PC-9 (cell line): Measurements from ENCODE around the gene METTL27. TPM values are rescaled to one million over a fixed set of nuclear protein-coding genes. Genes with fewer than 3 reads are reported as not detected.

ENCODE experiments used
- BruUV-seq: library from RNA; stranded (reverse); fragments of 400-500 nt; replicated peaks from 2 replicates; lab custom pipeline; 2021; lab: Mats Ljungman, UMichigan
- CTCF ChIA-PET: fragments of 300-600 bp; sonication (Branson Sonifier 250); formaldehyde crosslinking; loops from one replicate; lab custom pipeline; 2022; ENCODE audit warnings: antibody characterized with exemption; lab: Charles Lee
- POLR2A ChIA-PET: fragments of 300-600 bp; sonication (Branson Sonifier 250); formaldehyde crosslinking; loops from one replicate; lab custom pipeline; 2022; ENCODE audit warnings: antibody characterized with exemption; ENCODE audit not compliant: unreplicated experiment; lab: Charles Lee
- DNase-seq, 2 experiments: peaks; one replicate each; pipeline versions ENCODE4 v3.0.0 to v3.0.0-alpha.2; 2015 to 2022; ENCODE audit warnings: mixed read lengths in 1 of 2
- H2AFZ ChIP-seq: fragments of 200-600 bp; sonication (generic); 2 replicates; pipeline ENCODE4 v1.8.1; 2017; ENCODE audit warnings: antibody characterized with exemption
- H3F3A ChIP-seq: fragments of 200-600 bp; sonication (generic); 2 replicates; pipeline ENCODE4 v1.8.1; 2017; ENCODE audit warnings: antibody characterized with exemption, mild to moderate bottlenecking, low read depth; ENCODE audit not compliant: insufficient read depth
- H3K27ac ChIP-seq: fragments of 200-600 bp; sonication (generic); 2 replicates; pipeline ENCODE4 v1.6.1; 2016; ENCODE audit warnings: mixed run types
- H3K27me3 ChIP-seq: fragments of 200-600 bp; sonication (generic); 2 replicates; pipeline ENCODE4 v1.6.1; 2016; ENCODE audit warnings: low read depth, mixed run types; ENCODE audit not compliant: insufficient read depth
- H3K36me3 ChIP-seq: fragments of 200-600 bp; sonication (generic); 2 replicates; pipeline ENCODE4 v1.6.1; 2016; ENCODE audit warnings: low read depth, mixed run types
- H3K4me1 ChIP-seq: fragments of 200-600 bp; sonication (generic); replicated peaks from 2 replicates; pipeline ENCODE4 v1.6.1; 2016; ENCODE audit warnings: mixed run types; ENCODE audit not compliant: insufficient read depth
- H3K4me2 ChIP-seq: fragments of 200-600 bp; sonication (generic); 2 replicates; pipeline ENCODE4 v1.6.1; 2017; ENCODE audit warnings: mixed run types
- H3K4me3 ChIP-seq: fragments of 200-600 bp; sonication (generic); 2 replicates; pipeline ENCODE4 v1.6.1; 2016; ENCODE audit warnings: mixed run types
- H3K79me2 ChIP-seq: fragments of 200-600 bp; sonication (generic); 2 replicates; pipeline ENCODE4 v1.6.1; 2017; ENCODE audit warnings: low read depth, mixed run types
- H3K9me2 ChIP-seq: fragments of 200-600 bp; sonication (generic); 2 replicates; pipeline ENCODE4 v1.8.1; 2017; ENCODE audit warnings: mild to moderate bottlenecking; ENCODE audit not compliant: insufficient read depth
- H3K9me3 ChIP-seq: fragments of 200-600 bp; sonication (generic); 2 replicates; pipeline ENCODE4 v1.8.1; 2016; ENCODE audit warnings: low read depth; ENCODE audit not compliant: insufficient read depth
- H4K20me1 ChIP-seq: fragments of 200-600 bp; sonication (generic); 2 replicates; pipeline ENCODE4 v1.8.1; 2017; ENCODE audit not compliant: insufficient read depth
- CTCF ChIP-seq: fragments of 200-600 bp; sonication (generic); conservative IDR thresholded peaks from 2 replicates; pipeline ENCODE4 v1.6.1; 2017; ENCODE audit warnings: mixed run types, antibody characterized with exemption, mild to moderate bottlenecking, moderate library complexity
- EZH2 ChIP-seq: fragments of 200-600 bp; sonication (generic); IDR thresholded peaks from 2 replicates; pipeline ENCODE4 v1.8.0; 2017; ENCODE audit warnings: antibody characterized with exemption, low read depth
- intact Hi-C: fragments of 100-400 bp; cut with micrococcal nuclease; formaldehyde crosslinking; loops from one replicate; pipeline ENCODE4 v1.10.0; 2022; ENCODE audit not compliant: unreplicated experiment
- total RNA-seq: library from RNA; stranded (reverse); gene quantifications from 2 replicates; pipeline ENCODE4 v1.2.3, GENCODE V29; 2021

Gene METTL27
- total RNA-seq, 1 experiment from 2014 or later = 23.2 TPM

DNA sequence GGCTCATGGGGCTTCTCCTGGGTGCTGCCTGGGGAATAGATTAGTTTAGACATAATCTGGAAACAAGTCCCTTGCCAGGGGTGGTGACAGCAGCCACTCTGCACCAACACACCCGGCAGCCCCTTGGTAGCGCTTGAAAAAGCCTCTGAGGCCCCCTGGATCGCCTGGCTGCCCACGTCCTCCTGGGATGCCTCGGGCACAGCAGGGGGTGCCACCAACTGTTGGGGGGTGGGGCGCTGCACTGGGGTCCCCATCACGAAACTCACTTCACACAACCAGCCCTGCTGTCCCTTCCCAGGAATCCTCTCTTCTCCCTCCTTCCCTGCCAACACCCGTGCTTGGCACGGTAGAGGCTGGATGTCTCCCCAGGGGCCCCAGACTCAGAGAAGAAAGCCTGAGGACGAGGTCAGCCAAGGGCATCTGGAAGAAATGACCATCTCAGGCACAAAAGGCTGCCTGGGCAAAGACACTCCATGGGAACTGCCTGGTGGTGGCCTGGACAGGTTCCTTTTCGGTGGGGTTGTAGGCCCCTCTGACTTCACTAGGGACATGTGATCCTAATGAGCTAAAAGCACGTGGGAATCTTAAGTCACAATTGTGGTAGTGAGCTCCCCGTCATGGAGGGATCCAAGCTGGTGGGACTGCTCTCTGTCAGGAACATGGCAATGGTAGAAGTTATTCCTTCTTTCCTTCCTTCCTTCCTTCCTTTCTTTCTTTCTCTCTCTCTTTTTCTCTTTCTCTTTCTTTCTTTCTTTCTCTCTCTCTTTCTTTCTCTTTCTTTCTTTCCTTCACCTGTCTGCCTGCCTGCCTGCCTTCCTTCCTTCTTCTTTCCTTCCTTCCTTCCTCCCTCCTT lies 30.0 kb upstream of the METTL27 start:
- Histone ChIP-seq H4K20me1 (no peaks in the 10 kb centered on the region), H3K9me2 (no peaks in the 10 kb centered on the region), H3K27ac (no peak overlapping the region), H3K79me2 (no peaks in the 10 kb centered on the region), H3K36me3 (no peaks in the 10 kb centered on the region), H3F3A (no peaks in the 10 kb centered on the region), H2AFZ (no peak overlapping the region), H3K9me3 (no peaks in the 10 kb centered on the region), H3K27me3 (no peaks in the 10 kb centered on the region), H3K4me1 (no peaks in the 10 kb centered on the region), H3K4me3 (no peak overlapping the region), H3K4me2 (no peak overlapping the region)
- CTCF ChIA-PET = no interaction called here
- intact Hi-C loops = no loop called here
- POLR2A ChIA-PET = no interaction called here
- TF ChIP-seq CTCF (no peak), EZH2 (no peak)
- BruUV-seq = no TSS peak
- DNase-seq = no peak

DNA sequence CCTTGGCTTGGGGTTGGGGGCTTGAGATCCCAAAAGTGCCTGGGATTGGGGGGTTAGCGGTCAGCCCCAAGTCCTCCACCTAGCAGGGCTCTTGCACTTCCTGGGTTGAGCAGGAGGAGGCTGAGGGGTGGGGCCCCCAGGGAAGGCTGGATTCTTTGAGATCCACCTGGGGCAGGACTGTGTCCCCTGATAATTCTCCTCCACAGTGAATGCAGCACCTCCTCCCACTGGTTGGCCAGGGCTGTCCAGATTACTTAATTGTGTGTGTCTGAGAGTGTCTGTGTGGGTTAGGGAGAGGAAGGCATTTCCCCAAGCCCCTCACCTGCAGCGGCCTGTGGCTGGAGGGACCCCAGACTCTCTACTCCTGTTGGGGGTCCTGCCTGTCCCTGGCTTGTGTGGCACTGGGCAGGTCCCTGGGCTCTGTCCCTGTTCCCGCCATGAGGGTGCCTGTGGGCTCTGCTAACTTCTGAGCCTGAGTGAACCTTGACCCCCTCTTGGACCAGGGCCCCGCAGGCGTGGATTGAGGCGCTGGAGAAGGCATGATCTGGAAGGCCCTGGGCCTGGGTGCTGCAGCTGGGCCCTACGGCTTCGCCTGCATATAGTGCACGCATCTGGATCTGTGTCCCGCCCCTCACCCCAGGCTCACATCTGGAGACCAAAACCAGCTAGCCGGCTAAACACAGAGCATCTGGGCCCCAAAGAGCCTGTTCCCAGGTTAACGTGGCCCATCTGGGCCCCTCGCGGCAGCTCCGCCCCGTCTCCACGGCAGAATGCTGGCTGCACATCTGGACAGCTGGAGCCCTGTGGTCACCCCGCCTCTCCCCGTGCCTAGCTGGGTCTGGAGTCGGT lies 29.1 kb upstream of the METTL27 start:
- H3K27ac ChIP-seq = no peak overlapping the region
- no peaks in the 10 kb centered on the region for H3K79me2 ChIP-seq
- BruUV-seq = no TSS peak
- H4K20me1 ChIP-seq = no peaks in the 10 kb centered on the region
- no peaks in the 10 kb centered on the region for H3K9me3 ChIP-seq
- DNase-seq = no peak
- CTCF ChIA-PET = no interaction called here
- H2AFZ ChIP-seq = no peak overlapping the region
- TF ChIP-seq EZH2 (no peak), CTCF (no peak)
- no peaks in the 10 kb centered on the region for H3K9me2 ChIP-seq
- POLR2A ChIA-PET = no interaction called here
- intact Hi-C loops = no loop called here
- no peaks in the 10 kb centered on the region for H3K36me3 ChIP-seq
- no peaks in the 10 kb centered on the region for H3K4me1 ChIP-seq
- H3K4me2 ChIP-seq = no peak overlapping the region
- no peak overlapping the region for H3K4me3 ChIP-seq
- no peaks in the 10 kb centered on the region for H3F3A ChIP-seq
- H3K27me3 ChIP-seq = no peaks in the 10 kb centered on the region

GRCh38 chr7:73870041-73870492 lies 27.8 kb upstream of the METTL27 start:
- ChIA-PET POLR2A (no interaction called here), CTCF (no interaction called here)
- H3K27ac ChIP-seq = no peak overlapping the region

More at GRCh38 chr7:73870041-73870492, 27.8 kb upstream of the METTL27 start:
- no peak for TF ChIP-seq CTCF
- no peak for TF ChIP-seq EZH2
- Histone ChIP-seq H3K79me2 (no peaks in the 10 kb centered on the region), H2AFZ (no peak overlapping the region), H3K4me2 (no peak overlapping the region), H3K4me1 (no peaks in the 10 kb centered on the region), H3K27me3 (no peaks in the 10 kb centered on the region), H3K36me3 (no peaks in the 10 kb centered on the region), H3K4me3 (no peak overlapping the region), H4K20me1 (no peaks in the 10 kb centered on the region), H3K9me2 (no peaks in the 10 kb centered on the region), H3F3A (no peaks in the 10 kb centered on the region), H3K9me3 (no peaks in the 10 kb centered on the region)
- no TSS peak for BruUV-seq
- intact Hi-C loops = no loop called here
- no peak for DNase-seq
